NCI-H2107 treated with DMSO at 0.1 percent for 48 hours (cell line): ENCODE measurements around the gene PES1.
"Not testable (repeated sequence)": the region's sequence is repeated elsewhere in the genome, so short reads cannot be mapped to it uniquely, and the experiment has no call there.

Source experiments
- DNase-seq: peaks from one replicate; lab custom pipeline; 2025; ENCODE audit not compliant: unreplicated experiment; lab: John Stamatoyannopoulos, UW

Gene PES1

GRCh38 chr22:30609260-30610185 lies 17.8 kb upstream of the PES1 start:
- no peak for DNase-seq

- DNase-seq = no peak
These were observed 16.2 kb upstream of the PES1 start for GRCh38 chr22:30607939-30608338.

GRCh38 chr22:30607300-30607930 lies 15.7 kb upstream of the PES1 start:
- DNase-seq = no peak

- DNase-seq = peak; percentile 16
These were observed 15.0 kb upstream of the PES1 start, which contains the start of gene TCN2 for GRCh38 chr22:30606455-30607299. TCN2 (plus strand) TSS chr22:30607174; CDS start chr22:30607332, 158 bp downstream.

- peak; percentile 23 for DNase-seq
These were observed 13.9 kb upstream of the PES1 start for GRCh38 chr22:30605449-30606110.

GRCh38 chr22:30604723-30605122 lies 13.0 kb upstream of the PES1 start:
- DNase-seq = no peak

- no peak for DNase-seq
These were observed 12.1 kb upstream of the PES1 start for GRCh38 chr22:30603801-30604200.

GRCh38 chr22:30602049-30602448 lies 10.3 kb upstream of the PES1 start:
- DNase-seq = no peak

GRCh38 chr22:30601464-30601863 lies 9.8 kb upstream of the PES1 start:
- DNase-seq = no peak

- no peak for DNase-seq
These were observed 9.2 kb upstream of the PES1 start for GRCh38 chr22:30600921-30601320.

GRCh38 chr22:30598986-30599385 lies 7.3 kb upstream of the PES1 start:
- no peak for DNase-seq

- no peak for DNase-seq
These were observed 5.2 kb upstream of the PES1 start for GRCh38 chr22:30596886-30597285.

- DNase-seq = no peak
These were observed 4.5 kb upstream of the PES1 start for GRCh38 chr22:30596199-30596598.

GRCh38 chr22:30592360-30592713 lies 627 bp upstream of the PES1 start:
- not testable (repeated sequence) for DNase-seq

GRCh38 chr22:30591191-30591587 lies 521 bp downstream of the PES1 start:
- DNase-seq = no peak

- DNase-seq = no peak
These were observed 5.3 kb downstream of the PES1 start for GRCh38 chr22:30586414-30586813.

GRCh38 chr22:30584441-30584840 lies 7.3 kb downstream of the PES1 start:
- DNase-seq = no peak

- DNase-seq = no peak
These were observed 8.7 kb downstream of the PES1 start for GRCh38 chr22:30582788-30583545.

GRCh38 chr22:30582051-30582450 lies 9.7 kb downstream of the PES1 start:
- DNase-seq = no peak

- no peak for DNase-seq
These were observed 10.8 kb downstream of the PES1 start for GRCh38 chr22:30580896-30581295.
